Peyer's patch (tissue), 4 donors: Measurements from ENCODE around the gene ZFP36L2. TPM values are rescaled to one million over a fixed set of nuclear protein-coding genes. Genes with fewer than 3 reads are reported as not detected.

Experiments
- DNase-seq, 3 donors: peaks; one replicate each; pipeline ENCODE4 v3.0.0-alpha.2; 2017 to 2019
- H3K27ac ChIP-seq, 4 donors: fragments of 200-600 bp; sonication (generic); one replicate each; pipeline ENCODE4 v1.5.1; 2016 to 2019
- H3K27me3 ChIP-seq, 2 donors: fragments of 200-600 bp; sonication (generic); one replicate each; pipeline ENCODE4 v1.5.1; 2019
- H3K36me3 ChIP-seq, 3 donors: fragments of 200-600 bp; sonication (generic); one replicate each; pipeline ENCODE4 v1.5.1; 2016 to 2019
- H3K4me1 ChIP-seq, 4 donors: fragments of 200-600 bp; sonication (generic); one replicate each; pipeline ENCODE4 v1.5.1; 2016 to 2019
- H3K4me3 ChIP-seq, 4 donors: fragments of 200-600 bp; sonication (generic); 1 replicate in 3 of 4; 2 replicates in 1 of 4; pipeline ENCODE4 v1.5.1; 2016 to 2019; ENCODE audit warnings: mild to moderate bottlenecking in 1 of 4
- H3K9me3 ChIP-seq, 4 donors: fragments of 200-600 bp; sonication (generic); one replicate each; pipeline ENCODE4 v1.5.1; 2016 to 2019; ENCODE audit warnings: mild to moderate bottlenecking in 1 of 4
- POLR2A ChIP-seq, 2 donors: fragments of 450-650 bp; IDR thresholded peaks; one replicate each; pipeline ENCODE4 v1.5.1; 2017; ENCODE audit warnings: antibody characterized with exemption in 2 of 2, mild to moderate bottlenecking in 2 of 2, moderate library complexity in 2 of 2
- total RNA-seq, 4 donors: library from RNA; depleted of rRNA; stranded (reverse); fragments of >200 nt; gene quantifications; one replicate each; pipeline ENCODE4 v1.1.0, GENCODE V29; 2016
- TF ChIP-seq, protein P1 (sequence below), 6 experiments: fragments of 450-650 bp in 4 of 6; fragments of 200-600 bp in 2 of 6; sonication (generic) in 1 of 6; IDR thresholded peaks; one replicate each; pipeline ENCODE4 v1.5.1; 2017 to 2019; ENCODE audit warnings: antibody characterized with exemption in 6 of 6, mild to moderate bottlenecking in 3 of 6, moderate library complexity in 1 of 6

ZFP36L2 gene
- total RNA-seq, 4 donors from 2014 or later = 90.4 to 227 (median 148) TPM

DNA sequence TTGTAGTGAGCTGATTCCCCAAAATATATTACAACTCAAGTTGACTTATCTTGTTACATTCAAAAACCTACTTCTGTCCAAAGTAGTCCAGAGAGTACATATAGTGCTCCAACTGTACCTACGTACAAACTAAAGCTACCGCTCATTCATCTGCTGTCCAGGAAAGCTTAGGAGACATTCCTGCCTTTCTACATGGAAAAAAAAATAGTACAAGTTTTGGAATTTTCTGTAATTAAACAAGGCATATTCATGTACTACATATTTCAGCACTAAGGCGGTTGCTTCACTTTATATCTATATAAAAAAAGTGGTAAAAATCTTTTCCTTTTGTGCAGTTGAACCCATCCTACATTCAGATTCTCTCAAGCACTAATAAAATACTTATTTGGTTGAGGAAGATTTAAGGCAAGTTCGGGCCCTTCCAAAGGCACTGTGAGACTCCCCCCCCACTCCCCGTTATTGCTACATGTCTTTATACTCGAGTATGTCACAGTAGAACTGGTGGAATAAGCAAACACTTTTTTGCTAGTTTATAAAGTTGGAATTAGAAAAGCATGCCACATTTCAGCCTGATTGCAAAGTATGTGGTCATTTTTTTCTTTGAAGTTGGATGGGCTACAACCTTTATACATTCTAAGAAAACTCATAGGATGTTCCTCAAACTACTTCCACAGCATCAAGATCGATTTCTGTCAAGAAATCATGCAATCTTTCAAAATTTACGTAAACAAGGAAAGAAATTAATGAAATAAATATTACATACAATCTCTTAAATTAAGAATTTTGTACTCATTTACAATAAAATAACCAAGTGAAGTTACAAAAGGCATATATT is 3.7 kb downstream of the ZFP36L2 start:
- H3K36me3 ChIP-seq = peaks cover 0 to 37% (median 4%) of the 10 kb centered on the region in 3 donors
- peak overlapping the region; percentile 94 to 100 (median 100) for H3K27ac ChIP-seq
- peak in 1 of 3 donors; percentile 50 for DNase-seq
- peak overlapping the region; percentile 74 to 95 (median 84) for H3K4me3 ChIP-seq
- no peaks in the 10 kb centered on the region for H3K9me3 ChIP-seq
- H3K27me3 ChIP-seq = no peaks in the 10 kb centered on the region
- peaks cover 2 to 24% (median 15%) of the 10 kb centered on the region in 4 donors for H3K4me1 ChIP-seq
- TF ChIP-seq, protein P1, sequence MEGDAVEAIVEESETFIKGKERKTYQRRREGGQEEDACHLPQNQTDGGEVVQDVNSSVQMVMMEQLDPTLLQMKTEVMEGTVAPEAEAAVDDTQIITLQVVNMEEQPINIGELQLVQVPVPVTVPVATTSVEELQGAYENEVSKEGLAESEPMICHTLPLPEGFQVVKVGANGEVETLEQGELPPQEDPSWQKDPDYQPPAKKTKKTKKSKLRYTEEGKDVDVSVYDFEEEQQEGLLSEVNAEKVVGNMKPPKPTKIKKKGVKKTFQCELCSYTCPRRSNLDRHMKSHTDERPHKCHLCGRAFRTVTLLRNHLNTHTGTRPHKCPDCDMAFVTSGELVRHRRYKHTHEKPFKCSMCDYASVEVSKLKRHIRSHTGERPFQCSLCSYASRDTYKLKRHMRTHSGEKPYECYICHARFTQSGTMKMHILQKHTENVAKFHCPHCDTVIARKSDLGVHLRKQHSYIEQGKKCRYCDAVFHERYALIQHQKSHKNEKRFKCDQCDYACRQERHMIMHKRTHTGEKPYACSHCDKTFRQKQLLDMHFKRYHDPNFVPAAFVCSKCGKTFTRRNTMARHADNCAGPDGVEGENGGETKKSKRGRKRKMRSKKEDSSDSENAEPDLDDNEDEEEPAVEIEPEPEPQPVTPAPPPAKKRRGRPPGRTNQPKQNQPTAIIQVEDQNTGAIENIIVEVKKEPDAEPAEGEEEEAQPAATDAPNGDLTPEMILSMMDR (IDR thresholded peaks at IDR 0.05) = peak in 1 of 6 experiments; percentile 0
- peak in 1 of 2 donors; percentile 16 for TF ChIP-seq POLR2A (IDR thresholded peaks at IDR 0.05)

DNA sequence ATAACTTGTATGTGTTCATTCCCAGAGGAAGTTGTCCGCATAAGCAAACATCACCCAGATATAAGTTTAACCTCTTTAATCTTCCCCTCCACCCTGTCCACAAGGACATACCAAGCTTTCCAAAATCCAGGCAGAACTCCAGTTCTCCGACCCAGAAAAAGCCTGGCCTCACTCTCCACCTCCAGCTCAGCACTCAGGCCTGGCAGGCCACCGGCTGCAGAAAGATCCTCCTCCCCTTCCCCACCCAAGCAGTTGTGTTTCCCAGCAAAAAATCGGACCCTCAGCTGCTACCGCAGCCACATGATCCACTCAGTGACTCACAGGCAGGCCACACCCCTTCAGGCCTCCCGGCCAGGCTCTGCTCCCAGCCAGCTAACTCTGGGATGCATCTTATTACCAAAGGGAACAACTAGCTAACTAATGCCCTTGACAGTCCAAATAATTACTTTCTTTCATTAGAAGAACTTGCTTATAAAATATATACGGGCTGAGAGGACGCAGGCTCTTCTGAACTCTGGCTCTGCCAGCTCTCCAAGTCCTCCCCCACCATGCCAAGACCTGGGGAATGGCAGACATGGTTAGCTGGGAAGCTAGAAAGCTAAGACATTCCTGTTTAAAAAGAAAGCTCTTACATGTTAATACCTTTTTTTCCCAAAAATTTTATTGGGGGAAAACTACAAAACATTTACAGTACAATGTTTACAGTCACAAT is 4.5 kb downstream of the ZFP36L2 start:
- peaks cover 2 to 29% (median 19%) of the 10 kb centered on the region in 4 donors for H3K4me1 ChIP-seq
- DNase-seq = peak; percentile 75 to 92 (median 89)
- peak overlapping the region; percentile 94 to 100 (median 100) for H3K27ac ChIP-seq
- no peaks in the 10 kb centered on the region for H3K27me3 ChIP-seq
- peak; percentile 49 to 68 for TF ChIP-seq POLR2A (IDR thresholded peaks at IDR 0.05)
- TF ChIP-seq, protein P1 (IDR thresholded peaks at IDR 0.05) = peak in 2 of 6 experiments; percentile 2 to 8
- H3K4me3 ChIP-seq = peak overlapping the region; percentile 74 to 95 (median 84)
- no peaks in the 10 kb centered on the region for H3K9me3 ChIP-seq
- peaks cover 0 to 37% (median 4%) of the 10 kb centered on the region in 3 donors for H3K36me3 ChIP-seq

DNA sequence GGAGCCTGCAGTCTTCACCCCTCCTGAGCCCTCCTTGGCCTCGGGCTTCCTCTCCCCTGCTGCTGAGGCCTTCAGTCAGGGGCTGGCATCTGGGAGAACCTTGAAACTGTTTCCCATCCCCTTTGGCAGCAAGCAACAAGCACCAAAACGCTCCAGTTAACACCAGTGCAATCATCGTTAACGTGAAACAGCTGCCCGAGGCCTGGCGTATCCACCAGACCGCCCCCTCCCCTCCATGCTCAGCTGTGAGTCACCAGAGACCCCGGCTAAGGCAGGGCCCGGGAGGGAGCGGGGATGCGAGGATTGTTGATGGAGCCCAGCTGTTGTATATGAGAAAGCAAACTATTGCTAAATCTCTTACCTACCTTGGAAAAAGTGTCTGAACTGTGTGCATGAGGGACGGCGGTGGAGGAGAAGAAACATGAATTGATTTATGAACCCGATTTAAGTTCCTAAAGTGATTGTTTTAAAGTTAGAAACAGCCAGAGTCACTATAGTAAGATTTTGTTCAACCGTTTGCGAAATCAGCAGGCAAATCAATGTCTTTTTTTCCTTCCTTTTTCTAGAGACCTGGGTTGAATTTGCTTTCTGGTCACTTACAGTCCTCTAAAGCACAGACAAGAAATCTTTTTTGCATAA is 5.2 kb downstream of the ZFP36L2 start:
- H3K4me1 ChIP-seq = peaks cover 2 to 29% (median 17%) of the 10 kb centered on the region in 4 donors
- peaks cover 0 to 37% (median 4%) of the 10 kb centered on the region in 3 donors for H3K36me3 ChIP-seq
- H3K4me3 ChIP-seq = peak overlapping the region; percentile 74 to 95 (median 84)
- H3K27me3 ChIP-seq = no peaks in the 10 kb centered on the region
- H3K27ac ChIP-seq = peak overlapping the region; percentile 94 to 100 (median 100)
- TF ChIP-seq POLR2A (IDR thresholded peaks at IDR 0.05) = peak in 1 of 2 donors; percentile 26
- TF ChIP-seq, protein P1 (IDR thresholded peaks at IDR 0.05) = no peak
- H3K9me3 ChIP-seq = no peaks in the 10 kb centered on the region
- peak; percentile 61 to 83 (median 77) for DNase-seq

DNA sequence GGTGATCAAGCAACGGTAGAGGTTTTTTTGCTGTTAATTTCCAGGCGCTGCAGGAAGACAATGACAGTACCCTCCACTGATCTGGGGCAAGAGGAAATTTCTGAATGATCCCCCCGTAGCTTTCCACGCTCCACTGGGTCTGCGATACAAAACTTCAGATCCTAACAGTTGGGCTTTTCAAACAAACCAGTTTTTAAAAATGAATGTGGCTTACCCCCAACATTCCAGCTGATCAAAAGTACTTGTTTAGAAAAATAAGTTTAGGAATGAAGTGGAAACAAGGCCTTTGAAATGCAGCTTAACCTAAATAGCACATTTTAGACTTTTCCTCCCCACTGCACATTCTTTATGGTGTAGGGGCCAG is 5.7 kb downstream of the ZFP36L2 start:
- Histone ChIP-seq H3K36me3 (peaks cover 0 to 36% (median 4%) of the 10 kb centered on the region in 3 donors), H3K9me3 (no peaks in the 10 kb centered on the region), H3K4me1 (peaks cover 2 to 32% (median 17%) of the 10 kb centered on the region in 4 donors), H3K4me3 (peak overlapping the region; percentile 74 to 95 (median 84)), H3K27me3 (no peaks in the 10 kb centered on the region), H3K27ac (peak overlapping the region; percentile 94 to 100 (median 100))
- no peak for TF ChIP-seq POLR2A (IDR thresholded peaks at IDR 0.05)
- TF ChIP-seq, protein P1 (IDR thresholded peaks at IDR 0.05) = no peak
- no peak for DNase-seq

DNA sequence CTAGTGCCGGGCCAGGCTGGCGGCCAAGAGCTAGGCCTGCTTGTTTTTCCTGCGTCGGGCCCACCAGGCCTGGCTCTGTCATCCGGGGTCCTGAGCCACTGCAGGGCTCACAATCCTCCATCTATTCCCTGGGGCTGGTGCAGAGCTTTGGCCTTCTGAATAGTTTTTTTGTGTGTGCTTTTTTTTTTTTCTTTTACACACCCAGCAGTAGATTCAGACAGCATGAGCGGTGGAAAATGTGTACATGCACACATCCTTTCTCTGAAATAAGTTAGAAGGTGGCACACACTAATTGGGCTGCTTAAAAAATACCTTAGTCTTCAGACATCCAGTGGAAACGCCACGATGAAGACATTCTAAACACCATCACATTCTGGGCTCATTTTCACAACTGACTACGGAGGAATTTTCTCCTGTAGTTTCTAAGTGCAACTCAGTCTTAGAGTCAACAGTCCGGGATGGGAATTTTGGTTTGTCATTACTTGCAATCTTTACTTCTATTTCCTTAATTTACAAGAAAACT is 6.1 kb downstream of the ZFP36L2 start:
- H3K9me3 ChIP-seq = no peaks in the 10 kb centered on the region
- TF ChIP-seq, protein P1 (IDR thresholded peaks at IDR 0.05) = no peak
- no peak for TF ChIP-seq POLR2A (IDR thresholded peaks at IDR 0.05)
- DNase-seq = no peak
- no peaks in the 10 kb centered on the region for H3K27me3 ChIP-seq
- H3K36me3 ChIP-seq = peaks cover 0 to 31% (median 4%) of the 10 kb centered on the region in 3 donors
- peak overlapping the region; percentile 94 to 100 (median 100) for H3K27ac ChIP-seq
- peak overlapping the region; percentile 74 to 95 (median 84) for H3K4me3 ChIP-seq
- H3K4me1 ChIP-seq = peaks cover 2 to 34% (median 17%) of the 10 kb centered on the region in 4 donors
